ENCODE measurements around the gene CRELD2.

Gene CRELD2

GRCh38 chr22:49915610-49916009 lies 2.8 kb upstream of the CRELD2 start:
- no peaks in the 10 kb centered on the region for H3K9me3 ChIP-seq (ENCODE audit: severe bottlenecking)
- peaks cover 26% of the 10 kb centered on the region for H3K36me3 ChIP-seq
- H3K27ac ChIP-seq = no peak overlapping the region
- H3K27me3 ChIP-seq (ENCODE audit: insufficient read depth, low read depth, severe bottlenecking) = no peaks in the 10 kb centered on the region
- DNase-seq = no peak
- H3K4me3 ChIP-seq (ENCODE audit: low read depth, low read length) = no peak overlapping the region
- no peak for TF ChIP-seq CTCF (IDR thresholded peaks at IDR 0.05; ENCODE audit: low read depth, low read length)

GRCh38 chr22:49916831-49917230 lies 1.6 kb upstream of the CRELD2 start:
- no peak for DNase-seq
- TF ChIP-seq CTCF (IDR thresholded peaks at IDR 0.05; ENCODE audit: low read depth, low read length) = no peak
- H3K36me3 ChIP-seq = peaks cover 32% of the 10 kb centered on the region
- no peak overlapping the region for H3K27ac ChIP-seq
- H3K9me3 ChIP-seq (ENCODE audit: severe bottlenecking) = no peaks in the 10 kb centered on the region
- no peak overlapping the region for H3K4me3 ChIP-seq (ENCODE audit: low read depth, low read length)
- H3K27me3 ChIP-seq (ENCODE audit: insufficient read depth, low read depth, severe bottlenecking) = no peaks in the 10 kb centered on the region

- Histone ChIP-seq H3K27ac (peak overlapping the region; percentile 72), H3K27me3 (ENCODE audit: insufficient read depth, low read depth, severe bottlenecking) (no peaks in the 10 kb centered on the region), H3K36me3 (peaks cover 15% of the 10 kb centered on the region; the same call in 1 of the 2 replicates), H3K9me3 (ENCODE audit: severe bottlenecking) (no peaks in the 10 kb centered on the region), H3K4me3 (ENCODE audit: low read depth, low read length) (peak overlapping the region; percentile 59)
- TF ChIP-seq CTCF (IDR thresholded peaks at IDR 0.05; ENCODE audit: low read depth, low read length) = no peak
- DNase-seq = no peak
Measured at GRCh38 chr22:49918911-49919881, 762 bp downstream of the CRELD2 start.

GRCh38 chr22:49920859-49921258 lies 2.4 kb downstream of the CRELD2 start:
- Histone ChIP-seq H3K36me3 (peaks cover 16% of the 10 kb centered on the region; the same call in 1 of the 2 replicates), H3K9me3 (ENCODE audit: severe bottlenecking) (no peaks in the 10 kb centered on the region), H3K4me3 (ENCODE audit: low read depth, low read length) (no peak overlapping the region), H3K27me3 (ENCODE audit: insufficient read depth, low read depth, severe bottlenecking) (no peaks in the 10 kb centered on the region), H3K27ac (no peak overlapping the region)
- no peak for DNase-seq
- no peak for TF ChIP-seq CTCF (IDR thresholded peaks at IDR 0.05; ENCODE audit: low read depth, low read length)

GRCh38 chr22:49921508-49922278 lies 3.3 kb downstream of the CRELD2 start:
- Histone ChIP-seq H3K27me3 (ENCODE audit: insufficient read depth, low read depth, severe bottlenecking) (no peaks in the 10 kb centered on the region), H3K36me3 (peaks cover 17% of the 10 kb centered on the region; the same call in 1 of the 2 replicates), H3K9me3 (ENCODE audit: severe bottlenecking) (no peaks in the 10 kb centered on the region), H3K4me3 (ENCODE audit: low read depth, low read length) (no peak overlapping the region), H3K27ac (no peak overlapping the region)
- TF ChIP-seq CTCF (IDR thresholded peaks at IDR 0.05; ENCODE audit: low read depth, low read length) = no peak
- no peak for DNase-seq
